SU-DHL-6 (cell line): ENCODE results near the gene EHBP1.

Source experiments
- H2AFZ ChIP-seq: fragments of 200-600 bp; sonication (generic); 2 replicates; pipeline ENCODE4 v1.6.1; 2014; ENCODE audit warnings: low read depth, mild to moderate bottlenecking, moderate library complexity, mixed read lengths, antibody characterized with exemption, low read length; ENCODE audit not compliant: severe bottlenecking
- H3F3A ChIP-seq: fragments of 200-600 bp; shearing (Covaris generic); 2 replicates; pipeline ENCODE4 v1.6.0; 2016; ENCODE audit warnings: antibody characterized with exemption, mild to moderate bottlenecking; ENCODE audit not compliant: insufficient read depth
- H3K27ac ChIP-seq: fragments of 200-600 bp; sonication (generic); 2 replicates; pipeline ENCODE4 v1.5.1; 2016; ENCODE audit warnings: low read depth, mild to moderate bottlenecking, low read length, moderate library complexity, mixed read lengths
- H3K27me3 ChIP-seq: fragments of 200-600 bp; sonication (generic), shearing (Covaris generic); 2 replicates; pipeline ENCODE4 v1.6.0; 2014; ENCODE audit warnings: mild to moderate bottlenecking, low read length
- H3K36me3 ChIP-seq: fragments of 200-600 bp; sonication (generic); 2 replicates; pipeline ENCODE4 v1.6.1; 2014; ENCODE audit warnings: mild to moderate bottlenecking, low read length, mixed read lengths
- H3K4me2 ChIP-seq: fragments of 300-600, 200-600 bp; shearing (Covaris generic), sonication (generic); 2 replicates; pipeline ENCODE4 v1.6.0; 2014; ENCODE audit warnings: low read length, low read depth, mild to moderate bottlenecking; ENCODE audit not compliant: poor library complexity, severe bottlenecking
- H3K4me3 ChIP-seq: fragments of 200-600 bp; sonication (generic); 2 replicates; pipeline ENCODE4 v1.5.1; 2014; ENCODE audit warnings: antibody characterized with exemption, low read length, mild to moderate bottlenecking, mixed read lengths; ENCODE audit not compliant: insufficient read depth, poor library complexity, severe bottlenecking
- H3K79me2 ChIP-seq: fragments of 200-600 bp; sonication (generic); 2 replicates; pipeline ENCODE4 v1.6.1; 2014; ENCODE audit warnings: mild to moderate bottlenecking, low read length, moderate library complexity; ENCODE audit not compliant: insufficient read depth
- H3K9ac ChIP-seq: fragments of 200-600 bp; sonication (generic); 2 replicates; pipeline ENCODE4 v1.7.0; 2014; ENCODE audit warnings: mild to moderate bottlenecking, low read length
- H3K9me2 ChIP-seq: fragments of 200-600 bp; sonication (generic); replicated peaks from 2 replicates; pipeline ENCODE4 v1.6.1; 2014; ENCODE audit warnings: low read length; ENCODE audit not compliant: insufficient read depth
- H3K9me3 ChIP-seq: fragments of 200-600 bp; sonication (generic); 2 replicates; pipeline ENCODE4 v1.6.1; 2014; ENCODE audit warnings: low read length, mixed read lengths; ENCODE audit not compliant: insufficient read depth
- H4K20me1 ChIP-seq: fragments of 200-600 bp; sonication (generic); 2 replicates; pipeline ENCODE4 v1.6.1; 2014; ENCODE audit warnings: low read depth, mild to moderate bottlenecking, antibody characterized with exemption, low read length, moderate library complexity, mixed read lengths
- CTCF ChIP-seq: fragments of 200-600 bp; sonication (generic); IDR thresholded peaks from one replicate; pipeline ENCODE4 v1.5.1; 2017; ENCODE audit warnings: antibody characterized with exemption, mild to moderate bottlenecking, low read length, moderate library complexity; ENCODE audit not compliant: insufficient read depth, poor library complexity, severe bottlenecking
- EZH2phosphoT487 ChIP-seq: fragments of 200-600 bp; sonication (generic), shearing (Covaris generic); conservative IDR thresholded peaks from 2 replicates; pipeline ENCODE4 v1.6.1; 2018; ENCODE audit warnings: mild to moderate bottlenecking, antibody characterized with exemption, low read length, moderate library complexity, mixed read lengths

Gene EHBP1

GRCh38 chr2:62775367-62775668 lies 69.8 kb downstream of the EHBP1 start:
- H3K4me2 ChIP-seq: no peak overlapping the region

GRCh38 chr2:62783679-62784078 lies 78.2 kb downstream of the EHBP1 start:
- no peaks in the 10 kb centered on the region for H3K36me3 ChIP-seq

More at GRCh38 chr2:62775367-62775668, 69.8 kb downstream of the EHBP1 start:
- H3K9ac ChIP-seq: no peak overlapping the region
- H3F3A ChIP-seq: 0 out of 2 replicates have a peak, but pooled peaks cover 4% of the 10 kb centered on the region
- H3K27me3 ChIP-seq: no peaks in the 10 kb centered on the region
- H3K27ac ChIP-seq: no peak overlapping the region
- H3K36me3 ChIP-seq: no peaks in the 10 kb centered on the region
- H3K4me3 ChIP-seq: no peak overlapping the region
- TF ChIP-seq EZH2phosphoT487 (no peak), CTCF (no peak)
- H2AFZ ChIP-seq: no peak overlapping the region
- no peaks in the 10 kb centered on the region for H3K9me2 ChIP-seq
- no peaks in the 10 kb centered on the region for H4K20me1 ChIP-seq
- no peaks in the 10 kb centered on the region for H3K9me3 ChIP-seq
- no peaks in the 10 kb centered on the region for H3K79me2 ChIP-seq

GRCh38 chr2:62784341-62784740 lies 78.8 kb downstream of the EHBP1 start:
- H3K9ac ChIP-seq: no peak overlapping the region
- no peaks in the 10 kb centered on the region for H3K36me3 ChIP-seq
- TF ChIP-seq CTCF (no peak), EZH2phosphoT487 (no peak)
- no peak overlapping the region for H3K27ac ChIP-seq
- H2AFZ ChIP-seq: no peak overlapping the region
- H3K79me2 ChIP-seq: no peaks in the 10 kb centered on the region
- no peak overlapping the region for H3K4me3 ChIP-seq
- no peaks in the 10 kb centered on the region for H3F3A ChIP-seq
- no peak overlapping the region for H3K4me2 ChIP-seq
- no peaks in the 10 kb centered on the region for H3K9me2 ChIP-seq
- 0 out of 2 replicates have a peak, but pooled peaks cover 6% of the 10 kb centered on the region for H4K20me1 ChIP-seq
- H3K9me3 ChIP-seq: no peaks in the 10 kb centered on the region; the same call in 1 of the 2 replicates
- H3K27me3 ChIP-seq: no peaks in the 10 kb centered on the region

More at GRCh38 chr2:62783679-62784078, 78.2 kb downstream of the EHBP1 start:
- no peak overlapping the region for H3K9ac ChIP-seq
- H2AFZ ChIP-seq: no peak overlapping the region
- 0 out of 2 replicates have a peak, but pooled peaks cover 5% of the 10 kb centered on the region for H4K20me1 ChIP-seq
- no peak overlapping the region for H3K27ac ChIP-seq
- H3K27me3 ChIP-seq: no peaks in the 10 kb centered on the region
- no peak overlapping the region for H3K4me2 ChIP-seq
- H3K9me2 ChIP-seq: no peaks in the 10 kb centered on the region
- H3K79me2 ChIP-seq: no peaks in the 10 kb centered on the region
- TF ChIP-seq CTCF: no peak
- no peak for TF ChIP-seq EZH2phosphoT487
- no peaks in the 10 kb centered on the region; the same call in 1 of the 2 replicates for H3K9me3 ChIP-seq
- H3K4me3 ChIP-seq: no peak overlapping the region
- H3F3A ChIP-seq: no peaks in the 10 kb centered on the region
